ENCODE data around the gene CACNA1E.

- no peak for TF ChIP-seq CTCF (IDR thresholded peaks at IDR 0.05)
- no peak for TF ChIP-seq POLR2A (IDR thresholded peaks at IDR 0.05)
Observed at GRCh38 chr1:181701891-181702290, 218.6 kb downstream of the CACNA1E start.

All from Peyer's patch (tissue), 4 donors.